ENCODE data around the gene DHRS3. TPM values are rescaled to one million over a fixed set of nuclear protein-coding genes. Genes with fewer than 3 reads are reported as not detected.
A peak's percentile ranks its signal among the peaks of the same experiment; 100 is the strongest.

The DHRS3 gene
- polyA plus RNA-seq, 1 of the 3 experiments (the other 2 are of a cell fraction), result 44.8 TPM

- TF ChIP-seq SIN3A (IDR thresholded peaks at IDR 0.05; ENCODE audit: borderline replicate concordance, low read depth, low read length) (no peak), CTCF (IDR thresholded peaks at IDR 0.05) (no peak), RXRA (IDR thresholded peaks at IDR 0.05; ENCODE audit: borderline replicate concordance, low read depth) (no peak), GABPA (IDR thresholded peaks at IDR 0.05; ENCODE audit: low read depth) (no peak), FOSL2 (IDR thresholded peaks at IDR 0.05; ENCODE audit: borderline replicate concordance, low read depth) (no peak), POLR2AphosphoS5 (IDR thresholded peaks at IDR 0.05; ENCODE audit: low read depth, low read length) (no peak), USF2 (IDR thresholded peaks at IDR 0.05; ENCODE audit: borderline replicate concordance, low read depth, low read length) (no peak), FOXJ3 (CRISPR knock-in tag; IDR thresholded peaks at IDR 0.05) (no peak), REST (IDR thresholded peaks at IDR 0.05; ENCODE audit: low read depth, low read length) (no peak), EZH2phosphoT487 (IDR thresholded peaks at IDR 0.05; ENCODE audit: borderline replicate concordance, low read depth) (no peak), RCOR1 (IDR thresholded peaks at IDR 0.05; ENCODE audit: low read length) (no peak), MEF2A (IDR thresholded peaks at IDR 0.05; ENCODE audit: borderline replicate concordance, low read depth) (no peak), ZBTB33 (IDR thresholded peaks at IDR 0.05; ENCODE audit: borderline replicate concordance, low read depth) (no peak), TEAD4 (IDR thresholded peaks at IDR 0.05; ENCODE audit: borderline replicate concordance, insufficient read depth) (no peak), CHD2 (IDR thresholded peaks at IDR 0.05; ENCODE audit: low read length, partially characterized antibody) (no peak), MXI1 (IDR thresholded peaks at IDR 0.05; ENCODE audit: low read depth, low read length) (no peak), GATA2 (CRISPR knock-in tag; IDR thresholded peaks at IDR 0.05) (no peak)
- H3K9me3 ChIP-seq, result no peaks in the 10 kb centered on the region
- peak overlapping the region; percentile 56; the same call in 1 of the 2 replicates for H3K9ac ChIP-seq
- peak overlapping the region; percentile 66 to 79 for H3K27ac ChIP-seq (ENCODE audit: low read depth in 2 of 2, low read length in 1 of 2)
- no peaks in the 10 kb centered on the region for H3K9me2 ChIP-seq
- peaks cover 29 to 31% of the 10 kb centered on the region in 2 experiments; a peak in 3 of 4 replicates for H3K4me1 ChIP-seq (ENCODE audit: control insufficient read depth in 1 of 2, insufficient read depth in 2 of 2, low read depth in 1 of 2, low read length in 1 of 2)
- H3K4me2 ChIP-seq, result peak overlapping the region; percentile 86
- peak overlapping the region; percentile 48 to 59; a peak in 3 of 4 replicates for H3K4me3 ChIP-seq (ENCODE audit: low read depth in 2 of 2, low read length in 1 of 2)
- no peaks in the 10 kb centered on the region for H3K27me3 ChIP-seq (ENCODE audit: insufficient read depth)
- peaks cover 0 to 7% of the 10 kb centered on the region in 2 experiments for H3K36me3 ChIP-seq (replicated peaks in 1 of 2; ENCODE audit: control insufficient read depth in 1 of 2, insufficient read depth in 2 of 2, low read length in 1 of 2)
- no peaks in the 10 kb centered on the region for H4K20me1 ChIP-seq (ENCODE audit: insufficient read depth)
- CTCF ChIA-PET, result interaction anchor here (1.1 to 7.2 kb wide), 3 partner anchors 14 to 302 kb away, joined by 6 to 135 read pairs (median 9); no protein-coding TSS in a partner anchor
- DNase-seq, result no peak
- POLR2A ChIA-PET, result no interaction called here
- 80% methylated on average over 12 of the region's 12 CpGs for WGBS (ENCODE audit: low lambda C conversion rate)
- H2AFZ ChIP-seq (ENCODE audit: low read depth), result peak overlapping the region; percentile 72; the same call in 1 of the 2 replicates
- H3K79me2 ChIP-seq (ENCODE audit: insufficient read depth), result no peaks in the 10 kb centered on the region
- H3F3A ChIP-seq (replicated peaks; ENCODE audit: insufficient read depth), result peaks cover 18% of the 10 kb centered on the region
Observed at GRCh38 chr1:12615159-12615864, 2.7 kb downstream of the DHRS3 start.
